ENCODE data around the gene MGAT4B. TPM values are rescaled to one million over a fixed set of nuclear protein-coding genes. Genes with fewer than 3 reads are reported as not detected.

The MGAT4B gene
- total RNA-seq, 2 experiments from 2014 or later, result 141 to 145 TPM

DNA sequence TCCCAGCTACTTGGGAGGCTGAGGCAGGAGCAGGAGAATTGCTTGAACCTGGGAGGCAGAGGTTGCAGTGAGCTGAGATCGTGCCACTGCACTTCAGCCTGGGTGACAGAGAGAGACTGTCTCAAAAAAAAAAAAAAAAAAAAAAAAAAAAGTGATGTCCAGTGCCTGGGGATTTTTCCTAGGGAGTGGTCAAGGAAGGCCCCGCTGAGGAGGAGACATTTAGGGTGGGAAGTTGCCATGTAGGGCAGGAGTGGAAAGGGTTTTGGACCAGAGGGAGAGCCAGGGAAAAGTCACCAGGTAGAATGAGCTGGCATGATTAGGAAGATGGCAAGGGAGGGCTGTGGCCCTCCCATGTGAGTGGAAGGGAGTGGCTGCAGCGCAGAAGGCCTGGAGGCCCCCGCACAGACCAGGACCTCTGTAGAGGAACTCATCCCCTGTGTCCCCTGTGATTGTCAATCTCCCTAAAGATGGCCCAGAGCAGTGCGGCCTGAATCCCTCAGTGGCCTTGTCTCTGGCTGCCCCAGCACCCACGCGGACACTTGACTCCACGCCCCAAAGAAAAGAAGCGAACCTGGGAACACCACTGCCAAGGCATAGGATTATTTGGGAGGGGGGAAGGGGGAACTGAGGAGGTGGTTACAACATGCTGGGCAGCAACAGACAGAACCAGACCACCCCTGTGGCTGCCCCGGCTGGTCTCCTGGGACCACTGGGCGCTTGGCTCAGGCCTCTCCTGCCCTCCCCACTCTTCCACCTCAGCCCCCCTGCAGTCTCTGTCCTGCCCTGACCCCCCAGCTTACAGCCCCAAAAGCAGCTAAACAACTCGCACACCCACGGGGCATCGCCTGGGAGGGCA is 11.5 kb upstream of the MGAT4B start:
- Mint-ChIP-seq H3K27me3 (peaks cover 5% of the 10 kb centered on the region), H3K9me3 (no peaks in the 10 kb centered on the region), H3K4me1 (ENCODE audit: low read depth) (peaks cover 52% of the 10 kb centered on the region), H3K27ac (peak overlapping the region; percentile 78), H3K36me3 (ENCODE audit: low read depth) (peaks cover 27% of the 10 kb centered on the region), H3K4me3 (peak overlapping the region; percentile 84)
- TF ChIP-seq, protein P1, sequence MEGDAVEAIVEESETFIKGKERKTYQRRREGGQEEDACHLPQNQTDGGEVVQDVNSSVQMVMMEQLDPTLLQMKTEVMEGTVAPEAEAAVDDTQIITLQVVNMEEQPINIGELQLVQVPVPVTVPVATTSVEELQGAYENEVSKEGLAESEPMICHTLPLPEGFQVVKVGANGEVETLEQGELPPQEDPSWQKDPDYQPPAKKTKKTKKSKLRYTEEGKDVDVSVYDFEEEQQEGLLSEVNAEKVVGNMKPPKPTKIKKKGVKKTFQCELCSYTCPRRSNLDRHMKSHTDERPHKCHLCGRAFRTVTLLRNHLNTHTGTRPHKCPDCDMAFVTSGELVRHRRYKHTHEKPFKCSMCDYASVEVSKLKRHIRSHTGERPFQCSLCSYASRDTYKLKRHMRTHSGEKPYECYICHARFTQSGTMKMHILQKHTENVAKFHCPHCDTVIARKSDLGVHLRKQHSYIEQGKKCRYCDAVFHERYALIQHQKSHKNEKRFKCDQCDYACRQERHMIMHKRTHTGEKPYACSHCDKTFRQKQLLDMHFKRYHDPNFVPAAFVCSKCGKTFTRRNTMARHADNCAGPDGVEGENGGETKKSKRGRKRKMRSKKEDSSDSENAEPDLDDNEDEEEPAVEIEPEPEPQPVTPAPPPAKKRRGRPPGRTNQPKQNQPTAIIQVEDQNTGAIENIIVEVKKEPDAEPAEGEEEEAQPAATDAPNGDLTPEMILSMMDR (IDR thresholded peaks at IDR 0.05), result no peak
- ATAC-seq (ENCODE audit: poor library complexity) (no peak), DNase-seq (no peak)
- intact Hi-C loops (cut with DNase I, micrococcal nuclease), result no loop called here
- Histone ChIP-seq H3K36me3 (ENCODE audit: insufficient read depth, low read length) (peaks cover 12% of the 10 kb centered on the region), H3K4me3 (ENCODE audit: low read length) (peak overlapping the region; percentile 53), H3K27ac (ENCODE audit: low read depth in 1 of 2, low read length in 2 of 2) (peak overlapping the region; percentile 50 to 80), H3K9me3 (ENCODE audit: control insufficient read depth in 1 of 2, insufficient read depth in 1 of 2, low read length in 2 of 2) (no peaks in the 10 kb centered on the region), H3K4me1 (ENCODE audit: insufficient read depth, low read length) (peaks cover 58% of the 10 kb centered on the region), H3K27me3 (ENCODE audit: control insufficient read depth in 1 of 2, insufficient read depth in 2 of 2, low read length in 2 of 2) (peaks cover 0 to 4% of the 10 kb centered on the region in 2 experiments)
- CTCF ChIA-PET, result interaction anchor here (1.0 kb wide), 1 partner anchor 16 kb away, joined by 5 read pairs; no protein-coding TSS in a partner anchor
- POLR2A ChIA-PET, result interaction anchor here (4.5 kb wide), 1 partner anchor 11 kb away, joined by 48 read pairs; the partner anchor contains the start of gene MGAT4B

DNA sequence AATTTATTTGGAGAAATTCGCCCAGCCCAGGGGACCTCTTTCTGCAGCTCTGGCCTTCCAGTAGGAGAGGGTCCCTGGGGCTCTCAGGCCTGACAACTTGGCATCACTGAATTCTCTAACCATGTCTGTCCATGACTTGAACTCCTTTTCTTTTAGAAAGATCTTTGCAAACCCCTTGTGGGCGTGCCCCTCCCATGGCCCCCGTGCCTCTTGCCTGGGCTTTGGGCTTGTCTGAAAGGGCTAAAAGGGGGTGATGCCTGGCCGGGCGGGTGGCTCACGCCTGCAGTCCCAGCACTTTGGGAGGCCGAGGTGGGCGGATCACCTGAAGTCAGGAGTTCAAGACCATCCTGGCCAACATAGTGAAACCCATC is 10.8 kb upstream of the MGAT4B start:
- peaks cover 0 to 4% of the 10 kb centered on the region in 2 experiments for H3K27me3 ChIP-seq (ENCODE audit: control insufficient read depth in 1 of 2, insufficient read depth in 2 of 2, low read length in 2 of 2)
- H3K4me1 Mint-ChIP-seq (ENCODE audit: low read depth), result peaks cover 45% of the 10 kb centered on the region
- peaks cover 5% of the 10 kb centered on the region for H3K27me3 Mint-ChIP-seq
- ATAC-seq (ENCODE audit: poor library complexity) (no peak), DNase-seq (peak in 1 of 14 experiments; percentile 30)
- H3K4me3 ChIP-seq (ENCODE audit: low read length), result no peak overlapping the region
- H3K4me1 ChIP-seq (ENCODE audit: insufficient read depth, low read length), result peaks cover 51% of the 10 kb centered on the region
- peaks cover 27% of the 10 kb centered on the region for H3K36me3 Mint-ChIP-seq (ENCODE audit: low read depth)
- no peaks in the 10 kb centered on the region for H3K9me3 ChIP-seq (ENCODE audit: control insufficient read depth in 1 of 2, insufficient read depth in 1 of 2, low read length in 2 of 2)
- no peak overlapping the region for H3K27ac Mint-ChIP-seq
- H3K4me3 Mint-ChIP-seq, result peak overlapping the region; percentile 84
- TF ChIP-seq, protein P1 (IDR thresholded peaks at IDR 0.05), result no peak
- peaks cover 8% of the 10 kb centered on the region for H3K36me3 ChIP-seq (ENCODE audit: insufficient read depth, low read length)
- no peak overlapping the region for H3K27ac ChIP-seq (ENCODE audit: low read depth in 1 of 2, low read length in 2 of 2)
- CTCF ChIA-PET, result interaction anchor here (1.0 kb wide), 1 partner anchor 16 kb away, joined by 5 read pairs; no protein-coding TSS in a partner anchor
- POLR2A ChIA-PET, result interaction anchor here (4.5 kb wide), 1 partner anchor 10 kb away, joined by 48 read pairs; the partner anchor contains the start of gene MGAT4B
- no peaks in the 10 kb centered on the region for H3K9me3 Mint-ChIP-seq
- intact Hi-C loops (cut with DNase I, micrococcal nuclease), result no loop called here

DNA sequence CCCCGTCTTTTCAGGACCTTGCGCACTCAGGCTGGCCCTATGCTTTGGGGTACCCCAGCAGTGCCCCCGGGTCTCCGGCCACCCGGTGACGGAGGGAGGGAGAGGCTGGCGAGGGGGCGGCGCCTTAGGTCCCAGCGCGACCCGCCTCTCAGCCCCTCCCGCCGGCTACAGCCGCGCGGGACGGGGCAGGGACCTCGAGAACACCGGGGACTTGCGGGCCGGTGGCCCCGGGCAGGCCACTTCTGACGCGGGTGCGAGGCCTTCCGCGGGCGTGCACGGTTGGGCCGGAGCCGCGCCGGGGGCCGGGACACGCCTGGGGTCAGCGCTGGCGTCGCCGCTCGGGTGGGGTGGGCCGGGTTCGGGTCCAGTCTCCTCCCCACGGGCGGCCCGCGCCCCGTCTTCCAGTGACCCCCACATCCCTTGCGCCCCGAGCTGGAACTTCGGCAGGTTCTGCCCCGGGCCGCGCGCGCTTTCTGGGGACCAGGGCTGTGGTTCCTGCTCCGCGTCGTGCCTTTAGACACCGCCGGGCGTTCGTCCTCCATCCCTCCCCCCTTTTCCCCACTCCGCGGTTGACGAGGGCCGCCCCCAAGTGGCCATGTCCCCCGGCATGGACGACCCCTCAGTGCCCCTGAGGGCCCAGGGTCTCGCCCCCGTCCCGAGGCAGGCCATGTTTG is 10.3 kb upstream of the MGAT4B start:
- H3K4me3 Mint-ChIP-seq, result no peak overlapping the region
- peaks cover 0 to 4% of the 10 kb centered on the region in 2 experiments for H3K27me3 ChIP-seq (ENCODE audit: control insufficient read depth in 1 of 2, insufficient read depth in 2 of 2, low read length in 2 of 2)
- H3K4me3 ChIP-seq (ENCODE audit: low read length), result no peak overlapping the region
- no peaks in the 10 kb centered on the region for H3K9me3 Mint-ChIP-seq
- H3K4me1 Mint-ChIP-seq (ENCODE audit: low read depth), result peaks cover 40% of the 10 kb centered on the region
- H3K9me3 ChIP-seq (ENCODE audit: control insufficient read depth in 1 of 2, insufficient read depth in 1 of 2, low read length in 2 of 2), result no peaks in the 10 kb centered on the region
- ATAC-seq (ENCODE audit: poor library complexity), result no peak
- peaks cover 13% of the 10 kb centered on the region for H3K36me3 ChIP-seq (ENCODE audit: insufficient read depth, low read length)
- H3K27ac ChIP-seq (ENCODE audit: low read depth in 1 of 2, low read length in 2 of 2), result no peak overlapping the region
- DNase-seq, result no peak
- intact Hi-C loops (cut with DNase I, micrococcal nuclease), result no loop called here
- ChIA-PET CTCF (interaction anchor here (1.0 kb wide), 1 partner anchor 15 kb away, joined by 5 read pairs; no protein-coding TSS in a partner anchor), POLR2A (interaction anchor here (4.5 kb wide), 1 partner anchor 10 kb away, joined by 48 read pairs; the partner anchor contains the start of gene MGAT4B)
- H3K4me1 ChIP-seq (ENCODE audit: insufficient read depth, low read length), result peaks cover 46% of the 10 kb centered on the region
- peaks cover 21% of the 10 kb centered on the region for H3K36me3 Mint-ChIP-seq (ENCODE audit: low read depth)
- TF ChIP-seq, protein P1 (IDR thresholded peaks at IDR 0.05), result no peak
- peaks cover 5% of the 10 kb centered on the region for H3K27me3 Mint-ChIP-seq
- H3K27ac Mint-ChIP-seq, result no peak overlapping the region

Measured in CD4-positive, alpha-beta T cell (primary cell).